HG02763 (cell line): ENCODE results near the gene OTUD6A.
"Not testable (repeated sequence)": the region's sequence is repeated elsewhere in the genome, so short reads cannot be mapped to it uniquely, and the experiment has no call there.

Source experiments
- ATAC-seq: cut with Tn5 transposase; IDR thresholded peaks from one replicate; pipeline ENCODE4 v1.9.1; 2021; ENCODE audit warnings: mild to moderate bottlenecking, moderate library complexity; ENCODE audit not compliant: unreplicated experiment

The OTUD6A gene

GRCh38 chrX:70044541-70045245 is 17.6 kb upstream of the OTUD6A start:
- no peak for ATAC-seq

GRCh38 chrX:70046978-70047377 is 15.3 kb upstream of the OTUD6A start:
- no peak for ATAC-seq

GRCh38 chrX:70049406-70049805 is 12.9 kb upstream of the OTUD6A start:
- ATAC-seq, result no peak

GRCh38 chrX:70049925-70050324 is 12.3 kb upstream of the OTUD6A start, which contains the start of gene AWAT2:
TSS of gene AWAT2 (minus strand) at chrX:70049938. CDS start at chrX:70049932, 6 bp downstream.
- ATAC-seq, result no peak

GRCh38 chrX:70052895-70053615 is 9.2 kb upstream of the OTUD6A start:
- no peak for ATAC-seq

GRCh38 chrX:70054391-70054790 is 7.9 kb upstream of the OTUD6A start:
- no peak for ATAC-seq

- no peak for ATAC-seq
Observed at GRCh38 chrX:70062961-70063550, 799 bp downstream of the OTUD6A start.

GRCh38 chrX:70066646-70067045 is 4.4 kb downstream of the OTUD6A start:
- no peak for ATAC-seq

GRCh38 chrX:70079297-70079696 is 17.0 kb downstream of the OTUD6A start:
- ATAC-seq, result no peak

- ATAC-seq, result no peak
Observed at GRCh38 chrX:70079870-70080269, 17.6 kb downstream of the OTUD6A start.

GRCh38 chrX:70082723-70083122 is 20.5 kb downstream of the OTUD6A start:
- ATAC-seq, result no peak

- no peak for ATAC-seq
Observed at GRCh38 chrX:70084592-70085240, 22.5 kb downstream of the OTUD6A start.

GRCh38 chrX:70087857-70088630 is 25.8 kb downstream of the OTUD6A start:
- no peak for ATAC-seq

- ATAC-seq, result no peak
Observed at GRCh38 chrX:70088751-70089150, 26.5 kb downstream of the OTUD6A start.

- ATAC-seq, result no peak
Observed at GRCh38 chrX:70089604-70090297, 27.5 kb downstream of the OTUD6A start.

GRCh38 chrX:70092247-70092646 is 30.0 kb downstream of the OTUD6A start:
- no peak for ATAC-seq

GRCh38 chrX:70096052-70096451 is 33.8 kb downstream of the OTUD6A start:
- no peak for ATAC-seq

- ATAC-seq, result no peak
Observed at GRCh38 chrX:70105229-70105628, 43.0 kb downstream of the OTUD6A start.

GRCh38 chrX:70111436-70112026 is 49.3 kb downstream of the OTUD6A start:
- not testable (repeated sequence) for ATAC-seq
